GM19035 (cell line): ENCODE data around the gene FADS3.

Experiments
- ATAC-seq: cut with Tn5 transposase; IDR thresholded peaks from one replicate; pipeline ENCODE4 v1.9.1; 2021; ENCODE audit not compliant: unreplicated experiment

FADS3 gene, protein sequence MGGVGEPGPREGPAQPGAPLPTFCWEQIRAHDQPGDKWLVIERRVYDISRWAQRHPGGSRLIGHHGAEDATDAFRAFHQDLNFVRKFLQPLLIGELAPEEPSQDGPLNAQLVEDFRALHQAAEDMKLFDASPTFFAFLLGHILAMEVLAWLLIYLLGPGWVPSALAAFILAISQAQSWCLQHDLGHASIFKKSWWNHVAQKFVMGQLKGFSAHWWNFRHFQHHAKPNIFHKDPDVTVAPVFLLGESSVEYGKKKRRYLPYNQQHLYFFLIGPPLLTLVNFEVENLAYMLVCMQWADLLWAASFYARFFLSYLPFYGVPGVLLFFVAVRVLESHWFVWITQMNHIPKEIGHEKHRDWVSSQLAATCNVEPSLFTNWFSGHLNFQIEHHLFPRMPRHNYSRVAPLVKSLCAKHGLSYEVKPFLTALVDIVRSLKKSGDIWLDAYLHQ

GRCh38 chr11:61891331-61892084 lies at the start of gene FADS3:
FADS3 (minus strand) TSS chr11:61891545; CDS start chr11:61891381, 164 bp downstream.
- peak; percentile 64 for ATAC-seq

DNA sequence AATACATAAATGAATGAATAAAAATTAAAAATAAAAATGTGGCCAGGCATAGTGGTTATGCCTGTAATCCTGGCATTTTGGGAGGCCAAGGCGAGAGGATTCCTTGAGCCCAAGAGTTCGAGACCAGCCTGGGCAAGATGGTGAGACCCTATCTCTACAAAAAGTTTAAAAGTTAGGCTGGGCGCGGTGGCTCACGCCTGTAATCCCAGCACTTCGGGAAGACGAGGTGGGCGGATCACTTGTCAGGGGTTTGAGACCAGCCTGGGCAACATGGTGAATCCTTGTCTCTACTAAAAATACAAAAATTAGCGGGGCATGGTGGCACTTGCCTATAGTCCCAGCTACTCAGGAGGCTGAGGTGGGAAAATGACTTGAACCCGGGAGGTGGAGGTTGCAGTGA lies 49.1 kb upstream of the FADS3 start:
- no peak for ATAC-seq

DNA sequence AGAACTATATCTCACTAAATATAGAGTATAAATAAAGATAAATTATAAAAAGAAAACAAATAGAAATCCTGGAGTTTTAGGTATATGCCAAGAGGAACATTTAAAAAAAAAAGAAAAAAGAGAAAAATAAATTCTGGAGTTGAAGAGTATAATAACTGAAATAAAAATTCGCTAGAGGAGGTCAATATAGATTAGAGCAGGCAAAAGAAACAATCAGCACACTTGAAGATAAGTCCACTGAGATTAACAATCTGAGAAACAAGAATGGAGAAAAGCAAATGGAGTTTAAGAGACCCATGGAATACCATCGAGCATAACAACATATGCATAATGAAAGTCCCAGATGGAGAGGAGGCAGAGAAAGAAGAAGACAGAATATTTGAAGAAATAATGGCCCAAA lies 44.5 kb upstream of the FADS3 start:
- no peak for ATAC-seq

DNA sequence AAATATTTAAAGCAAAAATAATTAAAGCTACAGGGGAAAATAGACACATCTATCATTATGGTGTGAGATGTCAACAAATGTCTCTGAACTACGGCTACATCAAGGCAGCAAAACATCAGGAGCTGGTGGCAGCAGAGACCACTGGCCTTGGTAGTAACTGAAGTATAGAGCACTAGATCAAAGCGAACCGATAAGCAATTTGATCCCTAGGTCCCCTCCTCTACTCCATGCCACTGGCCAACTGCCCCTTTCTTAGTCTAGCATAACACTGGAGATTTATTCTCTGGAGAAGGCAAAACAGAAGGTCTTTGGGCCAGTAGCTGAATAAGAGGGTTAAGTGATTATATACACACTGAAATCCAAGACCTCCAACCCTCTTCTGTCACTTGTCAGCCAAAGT lies 39.6 kb upstream of the FADS3 start:
- no peak for ATAC-seq

DNA sequence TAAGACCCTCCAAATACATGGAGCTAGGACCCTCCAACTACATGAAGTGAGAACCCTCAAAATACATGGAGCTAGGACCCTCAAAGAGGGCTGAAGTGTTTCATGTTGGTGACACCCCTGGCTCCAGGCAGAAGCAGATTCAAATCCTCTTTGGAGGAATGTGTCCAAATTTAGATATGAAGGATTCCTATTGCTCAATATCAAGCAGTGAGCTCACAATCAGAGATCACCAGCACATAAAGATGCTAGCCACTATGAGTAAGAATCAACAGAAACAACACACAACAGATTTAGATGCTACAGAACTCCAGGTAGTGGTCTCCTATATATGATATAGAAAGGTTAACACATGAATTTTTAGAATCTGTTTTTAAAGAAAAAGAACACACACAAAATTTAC lies 37.3 kb upstream of the FADS3 start:
- ATAC-seq: no peak

DNA sequence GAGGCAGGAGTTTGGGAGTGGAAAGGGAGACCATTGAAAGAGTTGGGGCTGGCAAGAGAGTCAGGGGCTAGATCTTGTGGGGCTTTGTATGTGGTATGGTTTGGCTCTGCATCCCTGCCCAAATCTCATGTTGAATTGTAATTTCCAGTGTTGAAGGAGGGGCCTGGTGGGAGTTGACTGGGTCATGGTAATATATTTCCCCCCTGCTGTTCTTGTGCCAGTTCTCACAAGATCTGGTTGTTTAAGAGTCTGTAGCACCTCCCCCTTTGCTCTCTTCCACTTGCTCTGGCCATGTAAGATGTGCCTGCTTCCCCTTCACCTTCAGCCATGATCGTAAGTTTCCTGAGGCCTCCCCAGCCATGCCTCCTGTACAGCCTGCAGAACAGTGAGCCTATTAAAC lies 36.2 kb upstream of the FADS3 start:
- no peak for ATAC-seq

DNA sequence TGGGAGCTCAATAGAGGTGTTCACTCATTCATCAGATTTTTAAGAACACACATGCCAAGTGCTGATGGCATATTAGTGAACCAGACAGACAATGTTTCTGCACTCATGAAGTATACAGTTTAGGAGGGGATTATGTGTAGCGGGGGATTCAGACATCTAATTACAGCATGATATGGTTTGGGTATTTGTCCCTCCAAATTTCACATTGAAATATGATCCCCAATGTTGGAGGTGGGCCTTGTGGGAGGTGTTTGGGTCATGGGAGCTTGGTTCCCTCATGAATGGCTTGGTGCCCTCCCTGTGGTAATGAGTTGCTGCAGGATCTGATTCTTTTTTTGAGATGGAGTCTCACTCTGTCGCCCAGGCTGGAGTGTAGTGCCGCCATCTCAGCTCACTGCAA lies 34.9 kb upstream of the FADS3 start:
- no peak for ATAC-seq

GRCh38 chr11:61925736-61926135 lies 34.4 kb upstream of the FADS3 start:
- ATAC-seq: no peak

GRCh38 chr11:61924064-61924455 lies 32.7 kb upstream of the FADS3 start:
- ATAC-seq: no peak

DNA sequence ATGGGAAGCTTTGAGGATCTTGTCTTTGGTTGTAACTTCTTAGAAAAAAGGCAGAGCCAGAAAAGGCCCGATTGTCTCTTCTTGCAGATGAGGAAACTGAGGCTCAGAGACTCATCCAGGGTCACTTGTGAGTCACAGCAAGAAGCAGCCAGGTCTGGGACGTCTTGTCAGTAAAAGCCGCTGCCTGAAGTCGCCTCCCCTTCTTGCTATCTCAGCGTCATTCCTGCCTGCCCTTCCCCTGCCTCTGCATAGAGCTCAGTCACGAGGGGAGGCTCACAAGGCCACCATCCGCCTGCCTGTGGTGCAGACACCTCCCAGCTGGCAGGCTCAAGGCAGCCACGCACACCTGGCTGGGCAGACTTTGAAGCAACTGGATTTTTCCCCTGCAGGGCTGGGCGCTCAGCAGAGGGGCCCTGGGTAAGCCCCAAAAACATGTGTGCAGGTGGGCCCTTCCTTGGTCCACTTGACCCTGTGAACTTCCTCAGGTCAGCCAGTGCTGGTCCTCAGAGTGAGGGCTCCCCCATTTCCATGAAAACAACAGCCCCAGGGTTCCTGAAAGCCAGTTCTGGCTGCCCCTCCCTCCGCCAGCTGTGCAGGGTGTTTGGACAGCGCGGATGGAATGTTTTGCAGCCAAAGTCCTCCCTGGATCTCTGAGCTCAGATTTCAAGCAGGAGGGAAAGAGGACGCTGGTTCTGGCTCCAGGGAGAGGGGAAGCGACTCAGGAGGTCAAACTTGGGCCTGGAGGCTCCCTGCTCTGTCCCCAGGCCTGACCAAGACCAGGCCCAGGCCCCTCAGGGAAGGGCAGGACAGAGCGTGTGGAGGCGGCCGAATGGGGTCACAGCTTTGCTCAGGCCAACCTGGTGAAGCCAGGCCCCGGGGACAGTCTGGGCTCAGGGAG lies 32.1 kb upstream of the FADS3 start:
- no peak for ATAC-seq

GRCh38 chr11:61922539-61922938 lies 31.2 kb upstream of the FADS3 start:
- ATAC-seq: no peak

DNA sequence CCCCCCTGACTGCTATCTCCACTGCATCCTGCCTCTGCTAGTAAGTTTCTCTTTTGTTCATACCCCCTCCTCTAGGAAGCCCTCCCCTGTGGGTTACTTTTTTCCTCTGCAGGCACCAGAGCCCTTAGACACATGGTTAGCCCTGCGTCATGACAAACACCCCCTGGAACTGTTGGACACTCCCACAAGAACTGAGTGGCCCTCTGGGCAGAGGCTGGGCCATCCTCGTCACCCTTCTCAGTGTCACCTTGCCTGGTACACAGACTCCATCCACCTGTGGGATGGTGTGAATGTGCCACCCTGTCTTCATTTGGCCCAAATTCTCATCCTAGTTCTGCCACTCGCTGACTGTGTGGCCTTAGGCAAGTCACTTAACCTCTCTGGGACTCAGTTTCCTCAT lies 30.1 kb upstream of the FADS3 start:
- no peak for ATAC-seq

- no peak for ATAC-seq
Observed at GRCh38 chr11:61919705-61920631, 28.6 kb upstream of the FADS3 start.

DNA sequence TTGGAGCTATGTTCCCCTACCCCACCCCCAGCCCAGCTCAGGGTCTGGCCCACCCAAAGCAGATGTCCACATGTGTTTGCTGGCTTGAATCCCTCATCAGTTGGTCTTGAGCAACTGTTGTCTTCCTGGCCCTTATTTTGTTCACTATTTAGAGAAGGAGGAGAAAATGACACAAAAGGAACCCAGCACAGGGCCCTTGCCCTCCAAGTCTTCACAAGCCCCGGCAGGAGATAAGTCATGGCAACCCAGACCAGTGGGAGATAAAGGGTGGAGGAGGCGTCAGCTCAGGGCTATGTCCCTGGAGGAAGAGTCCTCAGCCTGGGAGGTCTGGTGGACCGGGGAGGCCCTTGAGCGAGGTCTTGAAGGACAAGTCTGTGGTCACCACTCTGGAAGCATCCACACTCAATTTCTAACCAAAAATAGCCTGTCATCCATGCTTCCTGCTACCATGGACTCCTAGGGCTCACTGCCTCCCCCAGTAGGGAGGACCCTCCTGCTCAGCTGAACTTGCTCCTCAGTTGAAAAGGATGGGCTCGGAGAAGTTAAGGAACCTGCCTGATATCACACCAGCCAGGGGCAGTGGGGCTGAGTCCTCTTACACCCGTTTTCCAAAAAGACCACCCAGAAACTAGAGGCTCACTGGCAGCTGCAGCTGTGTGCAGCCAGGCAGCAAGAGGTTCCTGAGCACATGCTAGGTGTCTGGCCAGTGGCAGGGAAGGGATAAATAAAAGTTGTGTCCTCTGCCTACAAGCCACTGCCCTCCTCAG lies 27.8 kb upstream of the FADS3 start:
- ATAC-seq: no peak

- no peak for ATAC-seq
Observed at GRCh38 chr11:61918251-61918937, 27.0 kb upstream of the FADS3 start.

- ATAC-seq: no peak
Observed at GRCh38 chr11:61917334-61918109, 26.2 kb upstream of the FADS3 start, which contains the start of gene RAB3IL1. RAB3IL1 (minus strand) TSS chr11:61917566; CDS start chr11:61917367, 199 bp downstream.

DNA sequence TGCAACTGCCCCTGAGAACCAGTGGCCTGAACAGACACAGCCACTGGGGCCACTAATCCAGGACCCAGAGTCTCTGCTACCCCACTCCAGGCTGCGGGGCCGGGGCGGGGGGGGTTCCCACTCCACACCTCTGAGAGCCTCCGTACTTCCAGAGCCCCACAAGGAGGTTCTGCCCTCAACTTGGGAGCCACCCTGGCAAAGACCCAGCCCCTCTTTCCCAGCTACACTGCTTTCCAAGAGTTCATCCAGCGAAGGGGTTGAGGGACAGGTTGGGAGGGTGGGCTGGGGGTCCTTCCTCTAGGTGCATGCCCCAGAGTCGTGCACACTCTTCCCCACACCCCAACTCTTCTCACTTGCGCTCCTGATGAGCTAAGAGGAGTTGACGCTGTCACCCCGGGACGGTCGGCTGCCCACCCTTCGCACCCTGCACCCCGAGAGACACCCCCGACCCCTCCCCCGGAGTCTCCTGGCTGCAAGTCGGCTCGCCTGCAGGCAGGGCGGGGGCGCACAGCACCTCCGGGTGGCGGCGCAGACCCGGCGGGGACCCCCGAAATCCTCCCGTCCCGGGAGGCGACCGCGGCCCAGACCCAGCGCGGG lies 25.5 kb upstream of the FADS3 start:
- no peak for ATAC-seq
